ENCODE data around the gene PHKB.

DNA sequence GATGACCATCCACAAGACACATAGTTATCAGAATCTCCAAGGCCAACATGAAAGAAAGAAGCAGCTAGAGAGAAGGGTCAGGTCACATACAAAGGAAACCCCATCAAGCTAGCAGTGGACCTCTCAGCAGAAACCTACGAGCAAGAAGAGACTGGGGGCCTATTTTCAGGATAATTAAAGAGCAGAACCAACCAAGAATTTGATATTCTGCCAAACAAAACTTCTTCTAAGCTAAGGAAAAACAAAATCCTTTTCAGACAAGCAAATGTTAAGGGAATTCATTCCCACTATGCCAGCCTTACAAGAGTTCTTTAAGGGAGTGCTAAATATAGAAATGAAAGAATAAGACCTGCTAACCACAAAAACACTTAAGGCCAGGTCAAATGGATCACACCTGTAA is 48.1 kb upstream of the PHKB start:
- TF ChIP-seq, protein P1, sequence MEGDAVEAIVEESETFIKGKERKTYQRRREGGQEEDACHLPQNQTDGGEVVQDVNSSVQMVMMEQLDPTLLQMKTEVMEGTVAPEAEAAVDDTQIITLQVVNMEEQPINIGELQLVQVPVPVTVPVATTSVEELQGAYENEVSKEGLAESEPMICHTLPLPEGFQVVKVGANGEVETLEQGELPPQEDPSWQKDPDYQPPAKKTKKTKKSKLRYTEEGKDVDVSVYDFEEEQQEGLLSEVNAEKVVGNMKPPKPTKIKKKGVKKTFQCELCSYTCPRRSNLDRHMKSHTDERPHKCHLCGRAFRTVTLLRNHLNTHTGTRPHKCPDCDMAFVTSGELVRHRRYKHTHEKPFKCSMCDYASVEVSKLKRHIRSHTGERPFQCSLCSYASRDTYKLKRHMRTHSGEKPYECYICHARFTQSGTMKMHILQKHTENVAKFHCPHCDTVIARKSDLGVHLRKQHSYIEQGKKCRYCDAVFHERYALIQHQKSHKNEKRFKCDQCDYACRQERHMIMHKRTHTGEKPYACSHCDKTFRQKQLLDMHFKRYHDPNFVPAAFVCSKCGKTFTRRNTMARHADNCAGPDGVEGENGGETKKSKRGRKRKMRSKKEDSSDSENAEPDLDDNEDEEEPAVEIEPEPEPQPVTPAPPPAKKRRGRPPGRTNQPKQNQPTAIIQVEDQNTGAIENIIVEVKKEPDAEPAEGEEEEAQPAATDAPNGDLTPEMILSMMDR (IDR thresholded peaks at IDR 0.05): no peak
- no peak for TF ChIP-seq EP300 (IDR thresholded peaks at IDR 0.05; ENCODE audit: low read depth)
- TF ChIP-seq POLR2AphosphoS5 (IDR thresholded peaks at IDR 0.05): no peak
- TF ChIP-seq POLR2A (IDR thresholded peaks at IDR 0.05): no peak
